Peyer's patch (tissue), 4 donors: Measurements from ENCODE around the gene PSD4. TPM values are rescaled to one million over a fixed set of nuclear protein-coding genes. Genes with fewer than 3 reads are reported as not detected.

ENCODE experiments used
- DNase-seq, 3 donors: peaks; one replicate each; pipeline ENCODE4 v3.0.0-alpha.2; 2017 to 2019
- H3K27ac ChIP-seq, 4 donors: fragments of 200-600 bp; sonication (generic); one replicate each; pipeline ENCODE4 v1.5.1; 2016 to 2019
- H3K27me3 ChIP-seq, 2 donors: fragments of 200-600 bp; sonication (generic); one replicate each; pipeline ENCODE4 v1.5.1; 2019
- H3K36me3 ChIP-seq, 3 donors: fragments of 200-600 bp; sonication (generic); one replicate each; pipeline ENCODE4 v1.5.1; 2016 to 2019
- H3K4me1 ChIP-seq, 4 donors: fragments of 200-600 bp; sonication (generic); one replicate each; pipeline ENCODE4 v1.5.1; 2016 to 2019
- H3K4me3 ChIP-seq, 4 donors: fragments of 200-600 bp; sonication (generic); 1 replicate in 3 of 4; 2 replicates in 1 of 4; pipeline ENCODE4 v1.5.1; 2016 to 2019; ENCODE audit warnings: mild to moderate bottlenecking in 1 of 4
- H3K9me3 ChIP-seq, 4 donors: fragments of 200-600 bp; sonication (generic); one replicate each; pipeline ENCODE4 v1.5.1; 2016 to 2019; ENCODE audit warnings: mild to moderate bottlenecking in 1 of 4
- POLR2A ChIP-seq, 2 donors: fragments of 450-650 bp; IDR thresholded peaks; one replicate each; pipeline ENCODE4 v1.5.1; 2017; ENCODE audit warnings: antibody characterized with exemption in 2 of 2, mild to moderate bottlenecking in 2 of 2, moderate library complexity in 2 of 2
- total RNA-seq, 4 donors: library from RNA; depleted of rRNA; stranded (reverse); fragments of >200 nt; gene quantifications; one replicate each; pipeline ENCODE4 v1.1.0, GENCODE V29; 2016
- TF ChIP-seq, protein P1 (sequence below), 6 experiments: fragments of 450-650 bp in 4 of 6; fragments of 200-600 bp in 2 of 6; sonication (generic) in 1 of 6; IDR thresholded peaks; one replicate each; pipeline ENCODE4 v1.5.1; 2017 to 2019; ENCODE audit warnings: antibody characterized with exemption in 6 of 6, mild to moderate bottlenecking in 3 of 6, moderate library complexity in 1 of 6

Gene PSD4
- total RNA-seq, 4 donors from 2014 or later, result 125 to 284 (median 212) TPM

- Histone ChIP-seq H3K27ac (no peak overlapping the region), H3K27me3 (no peaks in the 10 kb centered on the region), H3K4me1 (peaks cover 0 to 29% (median 0%) of the 10 kb centered on the region in 4 donors), H3K9me3 (no peaks in the 10 kb centered on the region), H3K36me3 (no peaks in the 10 kb centered on the region), H3K4me3 (no peak overlapping the region)
- TF ChIP-seq, protein P1, sequence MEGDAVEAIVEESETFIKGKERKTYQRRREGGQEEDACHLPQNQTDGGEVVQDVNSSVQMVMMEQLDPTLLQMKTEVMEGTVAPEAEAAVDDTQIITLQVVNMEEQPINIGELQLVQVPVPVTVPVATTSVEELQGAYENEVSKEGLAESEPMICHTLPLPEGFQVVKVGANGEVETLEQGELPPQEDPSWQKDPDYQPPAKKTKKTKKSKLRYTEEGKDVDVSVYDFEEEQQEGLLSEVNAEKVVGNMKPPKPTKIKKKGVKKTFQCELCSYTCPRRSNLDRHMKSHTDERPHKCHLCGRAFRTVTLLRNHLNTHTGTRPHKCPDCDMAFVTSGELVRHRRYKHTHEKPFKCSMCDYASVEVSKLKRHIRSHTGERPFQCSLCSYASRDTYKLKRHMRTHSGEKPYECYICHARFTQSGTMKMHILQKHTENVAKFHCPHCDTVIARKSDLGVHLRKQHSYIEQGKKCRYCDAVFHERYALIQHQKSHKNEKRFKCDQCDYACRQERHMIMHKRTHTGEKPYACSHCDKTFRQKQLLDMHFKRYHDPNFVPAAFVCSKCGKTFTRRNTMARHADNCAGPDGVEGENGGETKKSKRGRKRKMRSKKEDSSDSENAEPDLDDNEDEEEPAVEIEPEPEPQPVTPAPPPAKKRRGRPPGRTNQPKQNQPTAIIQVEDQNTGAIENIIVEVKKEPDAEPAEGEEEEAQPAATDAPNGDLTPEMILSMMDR (IDR thresholded peaks at IDR 0.05), result no peak
- TF ChIP-seq POLR2A (IDR thresholded peaks at IDR 0.05), result no peak
- DNase-seq, result no peak
These were observed 53.9 kb downstream of the PSD4 start for GRCh38 chr2:113227698-113228097.

DNA sequence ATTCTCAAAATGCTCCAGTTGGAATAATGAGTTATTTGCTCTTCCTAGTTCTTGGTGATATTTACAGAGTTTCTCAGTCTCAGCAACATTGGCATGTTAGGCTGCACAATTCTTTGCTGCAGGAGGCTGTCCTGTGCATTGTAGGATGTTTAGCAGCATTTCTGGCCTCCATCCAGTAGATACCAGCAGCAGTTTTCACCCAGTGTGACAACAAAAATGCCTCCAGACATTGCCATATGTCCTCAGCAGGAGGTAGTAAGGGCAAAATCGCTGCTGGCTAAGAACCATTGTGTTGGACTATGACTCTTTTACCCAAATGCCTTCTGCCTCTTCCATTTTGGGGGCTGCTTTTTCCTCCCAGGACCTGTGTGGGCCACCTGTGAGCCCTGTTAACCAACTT is 54.6 kb downstream of the PSD4 start:
- no peak overlapping the region for H3K27ac ChIP-seq
- TF ChIP-seq, protein P1 (IDR thresholded peaks at IDR 0.05), result no peak
- TF ChIP-seq POLR2A (IDR thresholded peaks at IDR 0.05), result no peak

DNA sequence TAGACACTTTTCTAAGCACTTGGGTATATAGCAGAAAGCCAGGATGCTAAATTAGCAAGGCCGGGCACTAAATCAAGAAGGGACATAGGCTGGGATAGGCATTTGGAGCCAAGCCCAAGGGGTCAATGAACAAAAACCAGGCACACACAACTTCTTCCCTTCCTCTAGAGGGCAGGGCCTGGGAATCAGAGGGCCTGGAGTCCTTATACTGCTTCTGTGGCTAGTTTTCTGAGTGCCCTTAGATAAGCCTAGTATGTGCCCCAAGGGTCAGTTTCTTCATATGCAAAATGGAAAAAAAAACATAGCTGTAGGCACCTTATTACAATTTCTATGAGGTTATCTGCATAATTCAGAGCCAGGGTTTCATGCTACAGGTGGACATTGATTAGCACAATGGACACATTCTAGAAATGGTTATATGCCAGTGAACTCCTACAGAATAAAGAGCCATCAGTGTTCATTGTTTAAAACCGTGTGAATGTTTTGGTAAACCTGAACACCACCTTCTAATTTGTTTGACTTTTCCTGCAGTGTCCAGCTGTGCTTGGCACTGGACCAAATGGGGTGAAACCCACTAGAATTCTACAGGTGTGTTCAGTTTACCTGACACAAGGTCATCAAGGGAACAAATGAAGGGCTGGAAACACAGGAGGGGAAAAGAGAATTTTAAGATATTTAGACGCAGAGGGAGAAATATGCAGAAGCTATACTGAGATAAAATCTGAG is 55.4 kb downstream of the PSD4 start:
- Histone ChIP-seq H3K4me1 (peaks cover 0 to 29% (median 0%) of the 10 kb centered on the region in 4 donors), H3K9me3 (no peaks in the 10 kb centered on the region), H3K27me3 (no peaks in the 10 kb centered on the region), H3K36me3 (no peaks in the 10 kb centered on the region), H3K4me3 (no peak overlapping the region), H3K27ac (no peak overlapping the region)
- no peak for DNase-seq
- TF ChIP-seq, protein P1 (IDR thresholded peaks at IDR 0.05), result peak in 4 of 6 experiments; percentile 5 to 34 (median 18)
- no peak for TF ChIP-seq POLR2A (IDR thresholded peaks at IDR 0.05)

More for the DNA sequence above, 54.6 kb downstream of the PSD4 start:
- Histone ChIP-seq H3K4me1 (peaks cover 0 to 29% (median 0%) of the 10 kb centered on the region in 4 donors), H3K4me3 (no peak overlapping the region), H3K36me3 (no peaks in the 10 kb centered on the region), H3K9me3 (no peaks in the 10 kb centered on the region), H3K27me3 (no peaks in the 10 kb centered on the region)
- DNase-seq, result no peak

GRCh38 chr2:113229795-113230194 is 56.0 kb downstream of the PSD4 start:
- no peak overlapping the region for H3K27ac ChIP-seq
- no peak for TF ChIP-seq POLR2A (IDR thresholded peaks at IDR 0.05)
- TF ChIP-seq, protein P1 (IDR thresholded peaks at IDR 0.05), result no peak
- no peaks in the 10 kb centered on the region for H3K9me3 ChIP-seq
- no peaks in the 10 kb centered on the region for H3K36me3 ChIP-seq
- no peak overlapping the region for H3K4me3 ChIP-seq
- H3K27me3 ChIP-seq, result no peaks in the 10 kb centered on the region
- H3K4me1 ChIP-seq, result peaks cover 0 to 29% (median 0%) of the 10 kb centered on the region in 4 donors
- DNase-seq, result no peak

GRCh38 chr2:113230531-113230930 is 56.8 kb downstream of the PSD4 start:
- H3K4me3 ChIP-seq, result no peak overlapping the region
- no peaks in the 10 kb centered on the region for H3K9me3 ChIP-seq
- no peak overlapping the region for H3K27ac ChIP-seq
- no peak for DNase-seq
- H3K27me3 ChIP-seq, result no peaks in the 10 kb centered on the region
- H3K36me3 ChIP-seq, result no peaks in the 10 kb centered on the region
- peaks cover 0 to 26% (median 0%) of the 10 kb centered on the region in 4 donors for H3K4me1 ChIP-seq
- no peak for TF ChIP-seq POLR2A (IDR thresholded peaks at IDR 0.05)
- TF ChIP-seq, protein P1 (IDR thresholded peaks at IDR 0.05), result no peak
